Measurements from ENCODE around the gene ADA.

GRCh38 chr20:44689809-44690208 lies 38.3 kb upstream of the ADA start:
- no peak for TF ChIP-seq CTCF (IDR thresholded peaks at IDR 0.05; ENCODE audit: insufficient read depth, low read length)
- no peak for TF ChIP-seq GABPA (IDR thresholded peaks at IDR 0.05; ENCODE audit: low read depth)
- no peak for TF ChIP-seq REST (IDR thresholded peaks at IDR 0.05; ENCODE audit: insufficient replicate concordance, low read depth)
- no peak for TF ChIP-seq POLR2AphosphoS5 (IDR thresholded peaks at IDR 0.05; ENCODE audit: low read depth)
- no peak for TF ChIP-seq SPI1 (IDR thresholded peaks at IDR 0.05; ENCODE audit: borderline replicate concordance, low read depth)
